ENCODE data around the gene NLK. TPM values are rescaled to one million over a fixed set of nuclear protein-coding genes. Genes with fewer than 3 reads are reported as not detected.

NLK gene
- total RNA-seq, 2 experiments from 2014 or later = 18.1 to 27.8 TPM

GRCh38 chr17:28177351-28177750, 134.9 kb downstream of the NLK start:
- CTCF ChIA-PET (ENCODE audit: unreplicated experiment) = no interaction called here

GRCh38 chr17:28178800-28179199, 136.3 kb downstream of the NLK start:
- Histone ChIP-seq H4K20me1 (ENCODE audit: insufficient read depth, low read length) (no peaks in the 10 kb centered on the region), H3K4me2 (ENCODE audit: low read length) (no peak overlapping the region), H3K36me3 (ENCODE audit: insufficient read depth, low read length) (no peaks in the 10 kb centered on the region; the same call in 1 of the 2 replicates), H3K4me1 (ENCODE audit: insufficient read depth, low read length, poor library complexity, severe bottlenecking) (no peaks in the 10 kb centered on the region), H3K27ac (ENCODE audit: low read depth, low read length, poor library complexity, severe bottlenecking) (no peak overlapping the region), H3K9me3 (ENCODE audit: low read length) (no peaks in the 10 kb centered on the region), H3K79me2 (ENCODE audit: insufficient read depth, low read depth, low read length) (no peaks in the 10 kb centered on the region), H3K4me3 (ENCODE audit: low read depth, low read length, poor library complexity, severe bottlenecking) (no peak overlapping the region), H2AFZ (ENCODE audit: low read length) (no peak overlapping the region), H3K9me2 (ENCODE audit: insufficient read depth, low read length) (no peaks in the 10 kb centered on the region)
- POLR2A ChIA-PET = no interaction called here
- intact Hi-C loops (cut with micrococcal nuclease; ENCODE audit: unreplicated experiment) = no loop called here
- no peak for DNase-seq (ENCODE audit: low spot score)
- CTCF ChIA-PET (ENCODE audit: unreplicated experiment) = no interaction called here
- TF ChIP-seq EZH2phosphoT487 (IDR thresholded peaks at IDR 0.05; ENCODE audit: borderline replicate concordance, low read depth, low read length) (no peak), CTCF (conservative IDR thresholded peaks at IDR 0.05; ENCODE audit: low read length) (no peak)
- BruUV-seq (replicated peaks) = no TSS peak

More at GRCh38 chr17:28177351-28177750, 134.9 kb downstream of the NLK start:
- TF ChIP-seq CTCF (conservative IDR thresholded peaks at IDR 0.05; ENCODE audit: low read length) (no peak), EZH2phosphoT487 (IDR thresholded peaks at IDR 0.05; ENCODE audit: borderline replicate concordance, low read depth, low read length) (no peak)
- intact Hi-C loops (cut with micrococcal nuclease; ENCODE audit: unreplicated experiment) = no loop called here
- no TSS peak for BruUV-seq (replicated peaks)
- DNase-seq (ENCODE audit: low spot score) = no peak
- Histone ChIP-seq H4K20me1 (ENCODE audit: insufficient read depth, low read length) (no peaks in the 10 kb centered on the region), H2AFZ (ENCODE audit: low read length) (no peak overlapping the region), H3K9me3 (ENCODE audit: low read length) (no peaks in the 10 kb centered on the region), H3K4me3 (ENCODE audit: low read depth, low read length, poor library complexity, severe bottlenecking) (no peak overlapping the region), H3K9me2 (ENCODE audit: insufficient read depth, low read length) (no peaks in the 10 kb centered on the region), H3K79me2 (ENCODE audit: insufficient read depth, low read depth, low read length) (no peaks in the 10 kb centered on the region), H3K27ac (ENCODE audit: low read depth, low read length, poor library complexity, severe bottlenecking) (no peak overlapping the region), H3K36me3 (ENCODE audit: insufficient read depth, low read length) (peaks cover 11% of the 10 kb centered on the region; the same call in 1 of the 2 replicates), H3K4me1 (ENCODE audit: insufficient read depth, low read length, poor library complexity, severe bottlenecking) (no peaks in the 10 kb centered on the region), H3K4me2 (ENCODE audit: low read length) (no peak overlapping the region)
- POLR2A ChIA-PET = no interaction called here

GRCh38 chr17:28180449-28180848, 138.0 kb downstream of the NLK start:
- ChIA-PET CTCF (ENCODE audit: unreplicated experiment) (no interaction called here), POLR2A (interaction anchor here (1.2 kb wide), 1 partner anchor 11 kb away, joined by 3 read pairs; no protein-coding TSS in a partner anchor)
- Histone ChIP-seq H3K9me2 (ENCODE audit: insufficient read depth, low read length) (no peaks in the 10 kb centered on the region), H3K4me3 (ENCODE audit: low read depth, low read length, poor library complexity, severe bottlenecking) (no peak overlapping the region), H3K4me1 (ENCODE audit: insufficient read depth, low read length, poor library complexity, severe bottlenecking) (no peaks in the 10 kb centered on the region), H3K9me3 (ENCODE audit: low read length) (no peaks in the 10 kb centered on the region), H2AFZ (ENCODE audit: low read length) (no peak overlapping the region), H3K27ac (ENCODE audit: low read depth, low read length, poor library complexity, severe bottlenecking) (no peak overlapping the region), H4K20me1 (ENCODE audit: insufficient read depth, low read length) (no peaks in the 10 kb centered on the region), H3K36me3 (ENCODE audit: insufficient read depth, low read length) (peaks cover 3% of the 10 kb centered on the region), H3K4me2 (ENCODE audit: low read length) (no peak overlapping the region), H3K79me2 (ENCODE audit: insufficient read depth, low read depth, low read length) (no peaks in the 10 kb centered on the region)
- DNase-seq (ENCODE audit: low spot score) = no peak
- TF ChIP-seq EZH2phosphoT487 (IDR thresholded peaks at IDR 0.05; ENCODE audit: borderline replicate concordance, low read depth, low read length) = no peak
- no TSS peak for BruUV-seq (replicated peaks)
- intact Hi-C loops (cut with micrococcal nuclease; ENCODE audit: unreplicated experiment) = no loop called here

All from OCI-LY7 (cell line).